PC-3 (cell line): Measurements from ENCODE around the gene KSR1. TPM values are rescaled to one million over a fixed set of nuclear protein-coding genes. Genes with fewer than 3 reads are reported as not detected.

Source experiments
- ATAC-seq: fragments of 200-7000 bp; cut with Tn5 transposase; 2 replicates; pipeline ENCODE4 v1.9.1; 2020; ENCODE audit warnings: mild to moderate bottlenecking, moderate library complexity
- BruUV-seq: library from RNA; stranded (reverse); fragments of 400-500 nt; replicated peaks from 2 replicates; lab custom pipeline; 2021; lab: Mats Ljungman, UMichigan
- CTCF ChIA-PET: fragments of 300-600 bp; sonication (Branson Sonifier 250); formaldehyde crosslinking; loops from one replicate; lab custom pipeline; 2022; ENCODE audit warnings: antibody characterized with exemption; lab: Charles Lee
- POLR2A ChIA-PET: fragments of 300-600 bp; sonication (Branson Sonifier 250); formaldehyde crosslinking; loops from one replicate; lab custom pipeline; 2022; ENCODE audit warnings: antibody characterized with exemption; ENCODE audit not compliant: unreplicated experiment; lab: Charles Lee
- DNase-seq: peaks from one replicate; pipeline ENCODE4 v3.0.0-alpha.2; 2015
- H2AFZ ChIP-seq: fragments of 300-600 bp; sonication (generic); 2 replicates; pipeline ENCODE4 v1.6.0; 2016; ENCODE audit warnings: antibody characterized with exemption, low read length
- H3F3A ChIP-seq: fragments of 300-600 bp; sonication (generic); one replicate; pipeline ENCODE4 v1.6.0; 2017; ENCODE audit warnings: antibody characterized with exemption, low read length, control low read depth, mild to moderate bottlenecking; ENCODE audit not compliant: unreplicated experiment
- H3K27ac ChIP-seq: fragments of 300-600 bp; sonication (generic); 2 replicates; pipeline ENCODE4 v1.5.1; 2016; ENCODE audit warnings: mild to moderate bottlenecking, low read length
- H3K27me3 ChIP-seq: fragments of 300-600 bp; sonication (generic); 2 replicates; pipeline ENCODE4 v1.6.1; 2016; ENCODE audit warnings: low read length, mixed read lengths
- H3K36me3 ChIP-seq: fragments of 300-600 bp; sonication (generic); 2 replicates; pipeline ENCODE4 v1.6.1; 2016; ENCODE audit warnings: low read depth, mixed run types, low read length, mixed read lengths
- H3K4me1 ChIP-seq: fragments of 300-600 bp; sonication (generic); 2 replicates; pipeline ENCODE4 v1.5.1; 2016; ENCODE audit warnings: low read length; ENCODE audit not compliant: insufficient read depth
- H3K4me2 ChIP-seq: fragments of 300-600 bp; sonication (generic); 2 replicates; pipeline ENCODE4 v1.6.0; 2016; ENCODE audit warnings: low read length
- H3K4me3 ChIP-seq: fragments of 300-600 bp; sonication (generic); 2 replicates; pipeline ENCODE4 v1.5.1; 2016; ENCODE audit warnings: mild to moderate bottlenecking, low read length, mixed read lengths
- H3K79me2 ChIP-seq: fragments of 300-600 bp; sonication (generic); 2 replicates; pipeline ENCODE4 v1.6.1; 2017; ENCODE audit warnings: low read length, mixed read lengths
- H3K9ac ChIP-seq: fragments of 300-600 bp; sonication (generic); 2 replicates; pipeline ENCODE4 v1.6.0; 2016; ENCODE audit warnings: mild to moderate bottlenecking, low read length
- H3K9me2 ChIP-seq: fragments of 300-600 bp; sonication (generic); replicated peaks from 2 replicates; pipeline ENCODE4 v1.6.1; 2016; ENCODE audit warnings: mixed run types, low read length, mixed read lengths
- H3K9me3 ChIP-seq: fragments of 300-600 bp; sonication (generic); 2 replicates; pipeline ENCODE4 v1.6.1; 2016; ENCODE audit warnings: low read length, mixed read lengths
- H4K20me1 ChIP-seq: fragments of 300-600 bp; sonication (generic); 2 replicates; pipeline ENCODE4 v1.6.1; 2016; ENCODE audit warnings: low read length, mixed read lengths
- EZH2 ChIP-seq: fragments of 300-600 bp; sonication (generic); IDR thresholded peaks from one replicate; pipeline ENCODE4 v1.6.1; 2017; ENCODE audit warnings: antibody characterized with exemption, mild to moderate bottlenecking, low read length; ENCODE audit not compliant: unreplicated experiment
- EZH2phosphoT487 ChIP-seq: fragments of 300-600 bp; sonication (generic); IDR thresholded peaks from 2 replicates; pipeline ENCODE4 v1.6.1; 2018; ENCODE audit warnings: mild to moderate bottlenecking, antibody characterized with exemption, low read length, borderline replicate concordance
- intact Hi-C: fragments of 100-400 bp; cut with micrococcal nuclease; formaldehyde crosslinking; loops from 2 replicates; pipeline ENCODE4 v1.9.0; 2023
- total RNA-seq: library from RNA; depleted of rRNA; stranded (reverse); fragments of >200 nt; gene quantifications from 2 replicates; pipeline ENCODE4 v1.2.3, GENCODE V29; 2014
- TF ChIP-seq, protein P1 (sequence below): fragments of 300-600 bp; sonication (generic); conservative IDR thresholded peaks from 2 replicates; pipeline ENCODE4 v1.5.1; 2017; ENCODE audit warnings: antibody characterized with exemption, low read depth, mild to moderate bottlenecking, low read length

KSR1 gene
- total RNA-seq, 1 experiment from 2014 or later: 1.0 TPM

DNA sequence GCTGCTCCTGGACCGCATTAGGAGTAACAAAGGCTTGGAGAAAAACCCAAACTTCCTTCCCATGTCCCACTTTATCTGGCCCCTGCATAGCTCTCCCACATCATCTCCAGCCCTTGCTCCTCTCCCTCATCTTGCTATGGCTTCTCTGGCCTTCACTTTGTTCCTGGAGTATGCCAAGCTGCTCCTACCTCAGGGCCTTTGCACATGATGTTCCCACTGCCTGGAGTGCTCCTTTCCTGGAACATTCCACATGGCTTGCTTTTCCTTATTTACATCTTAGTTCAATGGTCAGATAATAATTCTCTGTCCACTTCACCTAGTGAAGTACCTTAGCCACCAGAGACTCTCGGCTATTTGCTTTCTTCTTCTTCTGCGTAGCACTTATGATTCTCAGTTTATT lies 4.3 kb upstream of the KSR1 start:
- no peaks in the 10 kb centered on the region for H3K9me2 ChIP-seq
- H3F3A ChIP-seq: no peaks in the 10 kb centered on the region
- H2AFZ ChIP-seq: no peak overlapping the region
- CTCF ChIA-PET: no interaction called here
- H3K79me2 ChIP-seq: no peaks in the 10 kb centered on the region
- no peaks in the 10 kb centered on the region for H3K27me3 ChIP-seq
- no peak overlapping the region for H3K27ac ChIP-seq
- no peak overlapping the region for H3K4me2 ChIP-seq
- intact Hi-C loops: no loop called here
- DNase-seq: no peak
- no peak for ATAC-seq
- H4K20me1 ChIP-seq: no peaks in the 10 kb centered on the region
- no peak overlapping the region for H3K4me3 ChIP-seq
- TF ChIP-seq EZH2phosphoT487 (no peak), EZH2 (no peak)
- TF ChIP-seq, protein P1, sequence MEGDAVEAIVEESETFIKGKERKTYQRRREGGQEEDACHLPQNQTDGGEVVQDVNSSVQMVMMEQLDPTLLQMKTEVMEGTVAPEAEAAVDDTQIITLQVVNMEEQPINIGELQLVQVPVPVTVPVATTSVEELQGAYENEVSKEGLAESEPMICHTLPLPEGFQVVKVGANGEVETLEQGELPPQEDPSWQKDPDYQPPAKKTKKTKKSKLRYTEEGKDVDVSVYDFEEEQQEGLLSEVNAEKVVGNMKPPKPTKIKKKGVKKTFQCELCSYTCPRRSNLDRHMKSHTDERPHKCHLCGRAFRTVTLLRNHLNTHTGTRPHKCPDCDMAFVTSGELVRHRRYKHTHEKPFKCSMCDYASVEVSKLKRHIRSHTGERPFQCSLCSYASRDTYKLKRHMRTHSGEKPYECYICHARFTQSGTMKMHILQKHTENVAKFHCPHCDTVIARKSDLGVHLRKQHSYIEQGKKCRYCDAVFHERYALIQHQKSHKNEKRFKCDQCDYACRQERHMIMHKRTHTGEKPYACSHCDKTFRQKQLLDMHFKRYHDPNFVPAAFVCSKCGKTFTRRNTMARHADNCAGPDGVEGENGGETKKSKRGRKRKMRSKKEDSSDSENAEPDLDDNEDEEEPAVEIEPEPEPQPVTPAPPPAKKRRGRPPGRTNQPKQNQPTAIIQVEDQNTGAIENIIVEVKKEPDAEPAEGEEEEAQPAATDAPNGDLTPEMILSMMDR: no peak
- POLR2A ChIA-PET: no interaction called here
- no peak overlapping the region for H3K9ac ChIP-seq
- no TSS peak for BruUV-seq
- no peaks in the 10 kb centered on the region for H3K36me3 ChIP-seq
- peaks cover 8% of the 10 kb centered on the region for H3K4me1 ChIP-seq
- no peaks in the 10 kb centered on the region for H3K9me3 ChIP-seq

DNA sequence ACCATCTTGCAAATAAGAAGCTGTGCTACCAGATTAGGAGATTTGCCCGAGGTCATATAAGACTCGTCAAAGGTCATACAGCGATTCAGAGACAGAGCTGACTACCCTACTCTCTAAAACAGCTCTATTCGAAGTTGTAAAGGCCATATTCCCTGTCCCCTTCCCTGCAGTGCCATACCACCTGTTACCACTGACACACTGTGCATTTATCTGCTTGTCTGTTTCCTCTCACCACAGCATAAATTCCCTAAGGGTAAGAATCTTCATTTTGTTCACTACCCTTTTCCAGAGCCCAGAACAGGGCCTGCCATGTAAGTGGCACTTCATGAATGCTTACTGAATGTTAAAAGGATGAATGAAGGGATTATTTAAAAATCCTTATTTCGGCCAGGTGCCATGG lies 3.4 kb upstream of the KSR1 start:
- Histone ChIP-seq H3K4me1 (peaks cover 4% of the 10 kb centered on the region; the same call in 1 of the 2 replicates), H3K9ac (no peak overlapping the region), H3K4me2 (no peak overlapping the region), H3K4me3 (no peak overlapping the region), H2AFZ (no peak overlapping the region), H3K27ac (no peak overlapping the region), H3K9me2 (no peaks in the 10 kb centered on the region), H4K20me1 (no peaks in the 10 kb centered on the region), H3K79me2 (no peaks in the 10 kb centered on the region), H3K27me3 (no peaks in the 10 kb centered on the region), H3K36me3 (no peaks in the 10 kb centered on the region), H3K9me3 (no peaks in the 10 kb centered on the region), H3F3A (no peaks in the 10 kb centered on the region)
- TF ChIP-seq EZH2phosphoT487 (no peak), EZH2 (no peak)
- TF ChIP-seq, protein P1: no peak
- ATAC-seq: no peak
- ChIA-PET CTCF (no interaction called here), POLR2A (no interaction called here)
- BruUV-seq: no TSS peak
- no peak for DNase-seq
- intact Hi-C loops: no loop called here

DNA sequence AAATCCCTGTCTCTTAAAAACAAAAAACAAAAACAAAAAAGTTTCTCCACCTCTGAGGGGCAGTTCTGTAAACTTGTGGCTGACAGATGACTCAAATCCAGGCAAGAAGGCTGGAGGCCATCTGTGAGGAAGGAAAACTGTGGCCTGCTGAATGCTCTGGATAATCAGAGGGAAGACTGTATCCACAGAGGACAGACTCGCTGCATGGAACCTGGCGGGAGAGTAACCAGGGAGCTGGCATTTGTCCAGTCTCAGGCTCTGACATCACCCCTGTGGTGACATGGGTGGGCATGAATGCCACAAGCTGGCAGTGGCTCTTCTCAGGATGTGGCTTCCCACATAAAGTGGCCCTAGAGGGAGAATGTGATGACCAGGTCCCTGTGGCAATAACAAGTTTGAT lies 2.8 kb upstream of the KSR1 start:
- DNase-seq: peak; percentile 27
- Histone ChIP-seq H3K4me2 (no peak overlapping the region), H3F3A (no peaks in the 10 kb centered on the region), H3K9me3 (no peaks in the 10 kb centered on the region), H3K36me3 (no peaks in the 10 kb centered on the region), H3K4me3 (no peak overlapping the region), H3K9me2 (no peaks in the 10 kb centered on the region), H3K4me1 (0 out of 2 replicates have a peak, but pooled peaks cover 6% of the 10 kb centered on the region), H2AFZ (no peak overlapping the region), H3K27me3 (no peaks in the 10 kb centered on the region), H3K27ac (no peak overlapping the region), H3K79me2 (no peaks in the 10 kb centered on the region), H4K20me1 (no peaks in the 10 kb centered on the region), H3K9ac (no peak overlapping the region)
- BruUV-seq: no TSS peak
- TF ChIP-seq EZH2: no peak
- no peak for TF ChIP-seq EZH2phosphoT487
- TF ChIP-seq, protein P1: no peak
- intact Hi-C loops: no loop called here
- ChIA-PET POLR2A (no interaction called here), CTCF (no interaction called here)
- no peak for ATAC-seq
